GM12875 (cell line): ENCODE data around the gene CDH5.
A peak's percentile ranks its signal among the peaks of the same experiment; 100 is the strongest.

Experiments
- H3K4me3 ChIP-seq: one replicate; pipeline ENCODE4 v1.5.1; 2011; ENCODE audit warnings: low read depth, low read length, control low read depth
- TF ChIP-seq, protein P1 (sequence below): IDR thresholded peaks from 2 replicates; pipeline ENCODE4 v1.5.1; 2011; ENCODE audit warnings: low read depth, mild to moderate bottlenecking, control low read depth, inconsistent platforms, low read length, moderate library complexity, borderline replicate concordance; ENCODE audit not compliant: insufficient read depth

Gene CDH5, protein sequence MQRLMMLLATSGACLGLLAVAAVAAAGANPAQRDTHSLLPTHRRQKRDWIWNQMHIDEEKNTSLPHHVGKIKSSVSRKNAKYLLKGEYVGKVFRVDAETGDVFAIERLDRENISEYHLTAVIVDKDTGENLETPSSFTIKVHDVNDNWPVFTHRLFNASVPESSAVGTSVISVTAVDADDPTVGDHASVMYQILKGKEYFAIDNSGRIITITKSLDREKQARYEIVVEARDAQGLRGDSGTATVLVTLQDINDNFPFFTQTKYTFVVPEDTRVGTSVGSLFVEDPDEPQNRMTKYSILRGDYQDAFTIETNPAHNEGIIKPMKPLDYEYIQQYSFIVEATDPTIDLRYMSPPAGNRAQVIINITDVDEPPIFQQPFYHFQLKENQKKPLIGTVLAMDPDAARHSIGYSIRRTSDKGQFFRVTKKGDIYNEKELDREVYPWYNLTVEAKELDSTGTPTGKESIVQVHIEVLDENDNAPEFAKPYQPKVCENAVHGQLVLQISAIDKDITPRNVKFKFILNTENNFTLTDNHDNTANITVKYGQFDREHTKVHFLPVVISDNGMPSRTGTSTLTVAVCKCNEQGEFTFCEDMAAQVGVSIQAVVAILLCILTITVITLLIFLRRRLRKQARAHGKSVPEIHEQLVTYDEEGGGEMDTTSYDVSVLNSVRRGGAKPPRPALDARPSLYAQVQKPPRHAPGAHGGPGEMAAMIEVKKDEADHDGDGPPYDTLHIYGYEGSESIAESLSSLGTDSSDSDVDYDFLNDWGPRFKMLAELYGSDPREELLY

DNA sequence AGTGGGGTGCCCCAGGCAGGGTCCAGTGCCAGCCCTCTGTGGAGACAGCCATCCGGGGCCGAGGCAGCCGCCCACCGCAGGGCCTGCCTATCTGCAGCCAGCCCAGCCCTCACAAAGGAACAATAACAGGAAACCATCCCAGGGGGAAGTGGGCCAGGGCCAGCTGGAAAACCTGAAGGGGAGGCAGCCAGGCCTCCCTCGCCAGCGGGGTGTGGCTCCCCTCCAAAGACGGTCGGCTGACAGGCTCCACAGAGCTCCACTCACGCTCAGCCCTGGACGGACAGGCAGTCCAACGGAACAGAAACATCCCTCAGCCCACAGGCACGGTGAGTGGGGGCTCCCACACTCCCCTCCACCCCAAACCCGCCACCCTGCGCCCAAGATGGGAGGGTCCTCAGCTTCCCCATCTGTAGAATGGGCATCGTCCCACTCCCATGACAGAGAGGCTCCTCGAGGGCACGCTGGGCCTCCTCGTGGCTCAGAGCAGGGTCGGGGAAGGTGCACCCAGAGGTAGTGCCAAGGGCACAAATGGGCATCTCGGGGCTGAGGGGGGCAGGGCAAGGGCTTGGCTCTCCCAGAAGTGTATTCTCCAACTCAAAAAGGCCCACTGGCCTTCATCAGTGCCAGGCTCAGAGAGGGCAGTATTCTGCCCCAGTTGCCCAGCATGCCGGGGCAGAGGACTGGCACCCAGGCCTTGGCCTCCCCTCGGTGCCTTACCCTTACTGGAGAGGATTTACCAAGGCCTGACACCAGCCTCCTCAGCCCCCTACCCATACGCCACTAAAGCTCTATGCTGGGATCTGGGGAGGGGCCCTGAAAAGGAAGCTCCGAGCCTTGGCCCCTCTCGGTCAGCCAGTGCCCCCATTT, at the start of gene CDH5:
Gene CDH5 (plus strand): TSS at position 259 of the 867 bp plus-strand sequence. CDS start 12,647 bp downstream, outside the sequence.
- TF ChIP-seq, protein P1, sequence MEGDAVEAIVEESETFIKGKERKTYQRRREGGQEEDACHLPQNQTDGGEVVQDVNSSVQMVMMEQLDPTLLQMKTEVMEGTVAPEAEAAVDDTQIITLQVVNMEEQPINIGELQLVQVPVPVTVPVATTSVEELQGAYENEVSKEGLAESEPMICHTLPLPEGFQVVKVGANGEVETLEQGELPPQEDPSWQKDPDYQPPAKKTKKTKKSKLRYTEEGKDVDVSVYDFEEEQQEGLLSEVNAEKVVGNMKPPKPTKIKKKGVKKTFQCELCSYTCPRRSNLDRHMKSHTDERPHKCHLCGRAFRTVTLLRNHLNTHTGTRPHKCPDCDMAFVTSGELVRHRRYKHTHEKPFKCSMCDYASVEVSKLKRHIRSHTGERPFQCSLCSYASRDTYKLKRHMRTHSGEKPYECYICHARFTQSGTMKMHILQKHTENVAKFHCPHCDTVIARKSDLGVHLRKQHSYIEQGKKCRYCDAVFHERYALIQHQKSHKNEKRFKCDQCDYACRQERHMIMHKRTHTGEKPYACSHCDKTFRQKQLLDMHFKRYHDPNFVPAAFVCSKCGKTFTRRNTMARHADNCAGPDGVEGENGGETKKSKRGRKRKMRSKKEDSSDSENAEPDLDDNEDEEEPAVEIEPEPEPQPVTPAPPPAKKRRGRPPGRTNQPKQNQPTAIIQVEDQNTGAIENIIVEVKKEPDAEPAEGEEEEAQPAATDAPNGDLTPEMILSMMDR, result no peak
- no peak within 1 kb of the TSS for H3K4me3 ChIP-seq

DNA sequence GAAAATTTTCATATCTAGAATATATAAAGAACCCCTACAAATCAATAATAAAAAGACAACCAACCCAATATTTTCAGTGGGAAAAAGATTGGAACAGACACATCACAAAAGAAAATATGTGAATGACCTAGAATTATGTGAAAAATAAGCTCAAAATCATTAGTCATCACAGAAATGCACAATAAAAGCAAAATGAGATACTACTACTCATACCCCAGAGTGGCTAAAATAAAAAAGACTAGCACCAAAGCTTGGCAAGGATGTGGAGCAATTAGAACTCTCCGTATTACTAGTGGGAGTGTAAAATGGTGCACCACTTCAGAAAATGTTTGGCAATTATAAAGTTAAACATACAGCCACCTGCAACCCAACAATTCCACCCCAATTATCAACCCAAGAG, 48.0 kb upstream of the CDH5 start:
- H3K4me3 ChIP-seq, result no peak overlapping the region
- TF ChIP-seq, protein P1, result no peak

DNA sequence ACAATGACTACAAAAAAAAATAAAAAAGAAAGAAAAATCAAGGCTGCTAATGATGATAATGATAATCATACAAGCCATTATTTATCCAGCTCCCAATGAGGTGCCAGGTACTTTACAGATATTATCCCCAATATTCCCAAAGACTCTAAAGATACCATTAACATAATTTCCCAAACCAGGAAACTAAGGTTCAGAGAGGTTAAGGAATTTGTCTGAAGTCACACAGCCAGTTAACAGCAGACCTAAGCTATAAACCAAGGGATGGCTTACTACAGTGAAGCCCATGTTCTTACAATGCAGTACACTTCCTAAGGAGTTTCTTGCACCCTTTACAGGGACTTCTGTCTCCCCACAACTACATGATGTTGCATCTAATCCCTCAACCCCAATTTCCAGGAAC, 45.7 kb upstream of the CDH5 start:
- TF ChIP-seq, protein P1, result no peak
- H3K4me3 ChIP-seq, result no peak overlapping the region

DNA sequence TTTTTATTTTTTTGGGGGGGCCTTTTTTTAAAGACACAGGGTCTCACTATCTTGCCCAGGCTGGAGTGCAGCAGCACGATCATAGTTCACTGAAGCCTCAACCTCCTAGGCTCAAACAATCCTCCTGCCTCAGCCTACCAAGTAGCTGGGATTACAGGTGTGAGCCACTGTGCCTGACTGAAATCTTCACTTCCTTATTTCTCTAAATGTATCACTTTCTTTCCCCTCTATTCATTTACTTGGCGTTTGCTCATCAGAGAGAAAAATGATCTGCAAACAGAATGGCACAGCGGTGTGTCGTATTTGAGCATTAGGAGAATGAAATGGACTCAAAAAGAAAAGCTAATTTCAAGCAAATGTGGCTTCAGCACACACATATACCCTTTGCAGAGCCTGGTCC, 44.3 kb upstream of the CDH5 start:
- H3K4me3 ChIP-seq, result no peak overlapping the region
- TF ChIP-seq, protein P1, result no peak

DNA sequence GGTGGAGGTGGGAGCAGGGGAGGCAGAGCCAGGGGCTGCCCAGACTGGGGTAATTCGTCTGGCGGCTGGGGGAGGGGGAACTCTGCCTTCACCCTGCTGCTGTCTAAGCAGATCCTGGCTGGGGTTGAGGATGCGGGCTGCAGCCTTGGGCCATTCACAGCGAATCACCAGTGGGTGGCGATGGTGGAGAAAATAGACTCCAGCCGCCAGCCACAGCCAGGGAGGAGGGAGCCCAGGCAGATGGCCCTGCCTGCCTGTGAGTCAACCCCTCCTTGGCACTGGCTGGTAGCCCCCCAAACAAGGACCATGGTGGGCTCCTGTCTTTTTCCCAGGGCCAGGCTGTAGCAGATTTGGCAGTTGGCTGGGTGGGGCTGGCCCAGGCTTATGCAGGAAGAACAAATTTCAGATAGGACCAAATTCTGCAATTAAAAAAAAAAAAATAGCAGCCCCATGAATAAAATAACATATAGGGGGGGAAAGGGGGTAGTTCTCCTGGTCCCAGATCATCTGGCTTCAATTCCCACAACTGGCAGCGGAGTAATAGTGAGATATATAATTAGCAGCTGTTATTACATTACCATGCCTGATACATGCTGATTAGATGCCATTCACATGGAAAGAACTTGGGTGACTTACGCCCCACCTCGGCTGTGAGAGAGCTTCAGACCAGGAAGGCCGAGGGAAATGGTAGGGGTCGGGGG, 41.5 kb upstream of the CDH5 start:
- TF ChIP-seq, protein P1, result peak; percentile 23; the same call in 1 of the 2 replicates
- H3K4me3 ChIP-seq, result no peak overlapping the region

DNA sequence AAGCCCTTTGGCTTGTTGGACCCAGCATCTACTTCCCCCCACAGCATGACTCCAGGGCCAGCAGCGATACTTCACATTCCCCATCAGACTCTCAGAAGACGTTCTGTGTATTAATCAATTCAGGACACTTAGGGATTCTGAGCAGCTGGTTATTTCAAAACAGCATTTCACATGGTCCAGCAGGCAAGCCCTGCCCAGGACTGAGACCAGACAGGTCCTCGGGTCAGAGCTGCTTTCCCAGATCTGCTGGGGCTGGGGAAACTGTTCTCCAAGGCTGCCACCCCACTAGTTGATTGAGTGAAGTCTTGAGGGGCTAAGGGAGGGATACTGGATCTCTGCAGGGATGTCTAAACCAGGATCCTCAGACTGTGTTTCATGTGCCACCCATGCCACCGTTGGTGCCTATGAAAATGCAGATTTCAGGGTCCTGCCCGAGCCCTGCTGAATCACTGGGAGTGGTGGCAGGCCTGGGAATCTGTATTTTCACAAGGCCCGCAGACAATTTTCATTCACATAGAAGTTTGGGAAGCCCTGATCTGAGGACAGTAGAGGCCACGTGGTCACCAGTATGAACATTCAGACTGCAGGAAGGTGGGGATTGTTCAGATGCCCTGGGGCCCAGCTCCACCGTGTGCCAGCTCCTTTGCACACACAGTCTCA, 40.6 kb upstream of the CDH5 start:
- TF ChIP-seq, protein P1, result no peak
- H3K4me3 ChIP-seq, result no peak overlapping the region
